Measurements from ENCODE around the gene ST8SIA2.

ST8SIA2 gene

GRCh38 chr15:92384381-92384780 is 9.3 kb upstream of the ST8SIA2 start:
- Mint-ChIP-seq H3K4me1 (ENCODE audit: low read depth) (no peaks in the 10 kb centered on the region), H3K27ac (no peak overlapping the region), H3K27me3 (peaks cover 47% of the 10 kb centered on the region), H3K9me3 (no peaks in the 10 kb centered on the region), H3K4me3 (no peak overlapping the region), H3K36me3 (ENCODE audit: low read depth) (no peaks in the 10 kb centered on the region)
- DNase-seq: no peak

- Mint-ChIP-seq H3K36me3 (ENCODE audit: low read depth) (no peaks in the 10 kb centered on the region), H3K4me1 (ENCODE audit: low read depth) (no peaks in the 10 kb centered on the region), H3K27me3 (peaks cover 54% of the 10 kb centered on the region), H3K9me3 (no peaks in the 10 kb centered on the region), H3K27ac (no peak overlapping the region), H3K4me3 (no peak overlapping the region)
- DNase-seq: no peak
These were observed 8.6 kb upstream of the ST8SIA2 start for GRCh38 chr15:92385096-92385495.

- H3K27me3 Mint-ChIP-seq: peaks cover 88% of the 10 kb centered on the region
- H3K27ac Mint-ChIP-seq: no peak overlapping the region
- no peak for DNase-seq
- H3K36me3 Mint-ChIP-seq (ENCODE audit: low read depth): no peaks in the 10 kb centered on the region
- H3K9me3 Mint-ChIP-seq: no peaks in the 10 kb centered on the region
- peaks cover 12% of the 10 kb centered on the region for H3K4me1 Mint-ChIP-seq (ENCODE audit: low read depth)
- H3K4me3 Mint-ChIP-seq: no peak overlapping the region
These were observed 2.0 kb upstream of the ST8SIA2 start for GRCh38 chr15:92391640-92392039.

GRCh38 chr15:92392462-92392861 is 1.2 kb upstream of the ST8SIA2 start:
- Mint-ChIP-seq H3K36me3 (ENCODE audit: low read depth) (no peaks in the 10 kb centered on the region), H3K27ac (no peak overlapping the region), H3K9me3 (no peaks in the 10 kb centered on the region), H3K4me1 (ENCODE audit: low read depth) (peaks cover 12% of the 10 kb centered on the region), H3K27me3 (peaks cover 86% of the 10 kb centered on the region), H3K4me3 (no peak overlapping the region)
- DNase-seq: no peak

- Mint-ChIP-seq H3K4me3 (no peak overlapping the region), H3K27me3 (peaks cover 78% of the 10 kb centered on the region), H3K9me3 (no peaks in the 10 kb centered on the region), H3K4me1 (ENCODE audit: low read depth) (peaks cover 12% of the 10 kb centered on the region), H3K36me3 (ENCODE audit: low read depth) (no peaks in the 10 kb centered on the region), H3K27ac (no peak overlapping the region)
- no peak for DNase-seq
These were observed 263 bp downstream of the ST8SIA2 start for GRCh38 chr15:92393980-92394308.

GRCh38 chr15:92394309-92395097 is 822 bp downstream of the ST8SIA2 start:
- H3K4me1 Mint-ChIP-seq (ENCODE audit: low read depth): peaks cover 12% of the 10 kb centered on the region
- DNase-seq: no peak

GRCh38 chr15:92395098-92395635 is 1.5 kb downstream of the ST8SIA2 start:
- peaks cover 66% of the 10 kb centered on the region for H3K27me3 Mint-ChIP-seq
- H3K9me3 Mint-ChIP-seq: no peaks in the 10 kb centered on the region
- no peaks in the 10 kb centered on the region for H3K36me3 Mint-ChIP-seq (ENCODE audit: low read depth)
- no peak overlapping the region for H3K27ac Mint-ChIP-seq
- peaks cover 12% of the 10 kb centered on the region for H3K4me1 Mint-ChIP-seq (ENCODE audit: low read depth)
- H3K4me3 Mint-ChIP-seq: no peak overlapping the region
- DNase-seq: no peak

More at GRCh38 chr15:92394309-92395097, 822 bp downstream of the ST8SIA2 start:
- no peaks in the 10 kb centered on the region for H3K9me3 Mint-ChIP-seq
- no peaks in the 10 kb centered on the region for H3K36me3 Mint-ChIP-seq (ENCODE audit: low read depth)
- H3K27me3 Mint-ChIP-seq: peaks cover 73% of the 10 kb centered on the region
- no peak overlapping the region for H3K4me3 Mint-ChIP-seq
- H3K27ac Mint-ChIP-seq: no peak overlapping the region

GRCh38 chr15:92399271-92399950 is 5.7 kb downstream of the ST8SIA2 start:
- no peaks in the 10 kb centered on the region for H3K36me3 Mint-ChIP-seq (ENCODE audit: low read depth)
- H3K9me3 Mint-ChIP-seq: no peaks in the 10 kb centered on the region
- H3K27ac Mint-ChIP-seq: no peak overlapping the region
- DNase-seq: no peak
- peaks cover 4% of the 10 kb centered on the region for H3K4me1 Mint-ChIP-seq (ENCODE audit: low read depth)
- peaks cover 41% of the 10 kb centered on the region for H3K27me3 Mint-ChIP-seq
- no peak overlapping the region for H3K4me3 Mint-ChIP-seq

GRCh38 chr15:92400573-92400972 is 6.9 kb downstream of the ST8SIA2 start:
- Mint-ChIP-seq H3K4me3 (no peak overlapping the region), H3K9me3 (no peaks in the 10 kb centered on the region), H3K27ac (no peak overlapping the region), H3K36me3 (ENCODE audit: low read depth) (no peaks in the 10 kb centered on the region), H3K4me1 (ENCODE audit: low read depth) (no peaks in the 10 kb centered on the region), H3K27me3 (peaks cover 30% of the 10 kb centered on the region)
- DNase-seq: no peak

- Mint-ChIP-seq H3K36me3 (ENCODE audit: low read depth) (no peaks in the 10 kb centered on the region), H3K27me3 (peaks cover 24% of the 10 kb centered on the region), H3K9me3 (no peaks in the 10 kb centered on the region), H3K4me3 (no peak overlapping the region), H3K27ac (no peak overlapping the region), H3K4me1 (ENCODE audit: low read depth) (no peaks in the 10 kb centered on the region)
- DNase-seq: no peak
These were observed 7.5 kb downstream of the ST8SIA2 start for GRCh38 chr15:92400980-92401787.

GRCh38 chr15:92402751-92403150 is 9.1 kb downstream of the ST8SIA2 start:
- peaks cover 17% of the 10 kb centered on the region for H3K27me3 Mint-ChIP-seq

GRCh38 chr15:92405942-92406341 is 12.3 kb downstream of the ST8SIA2 start:
- peaks cover 20% of the 10 kb centered on the region for H3K27me3 Mint-ChIP-seq
- DNase-seq: no peak
- H3K4me1 Mint-ChIP-seq (ENCODE audit: low read depth): no peaks in the 10 kb centered on the region
- H3K27ac Mint-ChIP-seq: no peak overlapping the region
- H3K36me3 Mint-ChIP-seq (ENCODE audit: low read depth): no peaks in the 10 kb centered on the region
- no peaks in the 10 kb centered on the region for H3K9me3 Mint-ChIP-seq
- H3K4me3 Mint-ChIP-seq: no peak overlapping the region

More at GRCh38 chr15:92402751-92403150, 9.1 kb downstream of the ST8SIA2 start:
- no peaks in the 10 kb centered on the region for H3K9me3 Mint-ChIP-seq
- H3K27ac Mint-ChIP-seq: no peak overlapping the region
- DNase-seq: no peak
- no peaks in the 10 kb centered on the region for H3K4me1 Mint-ChIP-seq (ENCODE audit: low read depth)
- H3K36me3 Mint-ChIP-seq (ENCODE audit: low read depth): no peaks in the 10 kb centered on the region
- no peak overlapping the region for H3K4me3 Mint-ChIP-seq

- no peaks in the 10 kb centered on the region for H3K9me3 Mint-ChIP-seq
- H3K36me3 Mint-ChIP-seq (ENCODE audit: low read depth): no peaks in the 10 kb centered on the region
- no peaks in the 10 kb centered on the region for H3K4me1 Mint-ChIP-seq (ENCODE audit: low read depth)
- no peak overlapping the region for H3K4me3 Mint-ChIP-seq
- H3K27ac Mint-ChIP-seq: no peak overlapping the region
- no peak for DNase-seq
- H3K27me3 Mint-ChIP-seq: peaks cover 20% of the 10 kb centered on the region
These were observed 13.6 kb downstream of the ST8SIA2 start for GRCh38 chr15:92407321-92407720.

- H3K27me3 Mint-ChIP-seq: peaks cover 15% of the 10 kb centered on the region
- H3K4me3 Mint-ChIP-seq: no peak overlapping the region
- H3K36me3 Mint-ChIP-seq (ENCODE audit: low read depth): no peaks in the 10 kb centered on the region
- no peak overlapping the region for H3K27ac Mint-ChIP-seq
- H3K9me3 Mint-ChIP-seq: no peaks in the 10 kb centered on the region
- H3K4me1 Mint-ChIP-seq (ENCODE audit: low read depth): no peaks in the 10 kb centered on the region
- no peak for DNase-seq
These were observed 14.2 kb downstream of the ST8SIA2 start for GRCh38 chr15:92407916-92408315.
